GM18502 (cell line): ENCODE results near the gene WWOX.

Experiments used
- ATAC-seq: cut with Tn5 transposase; IDR thresholded peaks from one replicate; pipeline ENCODE4 v1.9.1; 2021; ENCODE audit warnings: mild to moderate bottlenecking; ENCODE audit not compliant: unreplicated experiment, poor library complexity

WWOX gene

DNA sequence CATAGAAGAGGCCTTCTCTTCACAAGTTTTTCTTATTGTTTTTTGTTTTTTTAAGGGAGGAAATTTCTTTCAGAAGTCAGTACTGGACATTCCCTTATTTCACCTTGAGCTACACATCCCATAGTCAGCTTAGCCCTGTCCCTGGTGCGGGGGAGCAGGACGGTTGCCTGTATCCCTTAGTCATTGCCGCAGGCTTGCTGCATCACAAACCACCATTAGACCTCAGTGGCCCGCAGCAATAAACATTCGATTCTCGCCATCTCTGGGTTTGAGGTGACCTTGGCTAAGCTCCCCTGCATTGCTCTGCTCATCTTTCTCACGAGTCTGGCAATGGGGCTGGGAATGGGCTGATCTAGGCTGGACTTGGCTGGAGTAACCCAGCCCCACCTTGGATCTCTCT, 692.5 kb downstream of the WWOX start:
- no peak for ATAC-seq

DNA sequence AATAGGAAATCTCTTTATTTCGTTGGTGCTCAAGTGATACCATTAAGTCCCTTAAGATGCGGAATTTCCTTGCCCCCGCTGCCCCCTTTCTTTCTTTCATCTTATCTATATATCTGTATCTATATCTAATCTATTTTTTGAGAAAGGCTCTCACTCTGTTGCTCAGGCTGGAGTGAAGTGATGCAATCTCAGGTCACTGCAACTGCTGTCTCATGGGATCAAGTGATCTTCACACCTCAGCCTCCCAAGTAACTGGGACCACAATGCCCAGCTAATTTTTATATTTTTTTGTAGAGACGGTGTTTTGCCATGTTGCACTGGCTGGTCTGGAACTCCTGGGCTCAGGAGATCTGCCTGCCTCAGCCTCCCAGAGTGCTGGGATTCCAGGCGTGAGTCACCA, 693.5 kb downstream of the WWOX start:
- ATAC-seq, result no peak

DNA sequence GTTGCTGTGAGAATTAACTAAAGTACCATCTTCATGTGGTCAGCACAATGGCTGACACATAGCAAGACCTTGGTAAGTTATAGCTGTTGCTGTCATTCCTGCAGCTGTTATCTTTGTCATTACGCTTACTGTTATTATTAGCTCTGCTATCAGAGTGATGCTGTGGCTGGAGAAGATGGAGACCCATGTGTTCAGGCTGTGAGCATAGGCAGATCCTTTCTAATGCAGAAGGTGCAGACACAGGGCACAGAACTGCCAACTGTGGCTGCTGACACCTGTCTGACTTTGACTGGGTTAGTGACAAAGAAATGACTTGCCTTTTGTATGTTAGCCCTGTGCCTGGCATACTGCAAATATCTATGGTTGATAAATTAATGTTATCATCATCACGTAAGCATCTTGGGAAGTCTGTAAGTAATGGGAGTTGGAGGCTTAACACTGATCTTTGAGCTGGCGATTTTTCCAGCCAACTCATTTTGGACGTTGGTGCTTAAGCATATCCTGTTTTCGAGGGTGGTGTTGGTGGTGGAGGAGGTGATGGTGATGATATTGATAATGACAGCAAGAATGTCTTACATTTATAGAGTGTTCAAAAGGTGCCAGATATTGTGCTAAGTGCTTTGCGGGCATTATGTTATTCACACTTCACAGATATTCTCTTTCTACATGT, 695.3 kb downstream of the WWOX start:
- no peak for ATAC-seq

DNA sequence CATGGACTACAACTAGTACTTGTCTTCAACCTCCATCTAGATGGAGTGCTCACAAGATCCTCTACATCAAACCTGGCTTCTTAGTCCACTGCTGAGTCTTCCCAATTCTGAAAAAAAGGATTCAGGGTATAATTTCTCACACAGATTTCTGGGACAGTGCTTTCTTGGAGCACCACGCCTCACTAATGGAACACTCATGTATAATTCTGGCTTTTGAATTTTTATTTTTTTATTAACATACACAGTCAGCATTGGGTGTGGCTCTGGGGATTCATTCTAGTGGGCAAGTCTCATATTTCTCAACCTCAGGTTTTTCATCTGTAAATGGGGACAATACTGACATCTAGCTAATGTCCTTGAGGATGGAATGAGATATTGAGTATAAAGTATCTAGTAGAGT, 696.0 kb downstream of the WWOX start:
- ATAC-seq, result no peak

DNA sequence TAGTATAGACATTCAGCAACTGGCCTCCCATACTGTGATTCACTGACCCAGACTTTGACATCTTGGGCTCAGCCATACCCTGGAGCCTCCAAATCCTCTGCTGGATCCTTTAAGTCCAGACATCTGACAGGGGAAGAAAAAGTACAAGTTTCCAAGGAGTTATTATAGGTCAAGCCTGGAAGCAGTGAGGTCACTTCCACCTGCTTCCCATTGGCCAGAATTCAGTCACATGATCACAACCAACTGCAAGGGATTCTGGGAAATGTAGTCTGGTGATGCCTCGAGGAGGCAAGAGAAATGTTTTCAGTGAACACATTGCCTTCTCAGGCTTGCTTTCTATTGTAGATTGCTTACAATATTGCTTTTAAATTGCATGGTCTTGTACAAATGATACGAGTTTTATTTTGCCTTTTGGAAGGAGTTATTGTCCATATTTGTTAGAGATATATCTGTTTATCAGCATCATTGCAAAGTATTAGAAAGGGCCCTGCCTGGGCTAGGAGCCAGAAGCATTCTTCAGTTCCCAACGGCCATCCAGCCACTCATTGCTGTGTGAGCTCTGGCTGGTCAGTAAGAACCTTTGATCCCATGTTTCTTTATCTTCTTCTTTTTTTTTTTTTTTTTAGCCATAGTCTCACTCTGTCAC, 696.9 kb downstream of the WWOX start:
- ATAC-seq, result no peak

DNA sequence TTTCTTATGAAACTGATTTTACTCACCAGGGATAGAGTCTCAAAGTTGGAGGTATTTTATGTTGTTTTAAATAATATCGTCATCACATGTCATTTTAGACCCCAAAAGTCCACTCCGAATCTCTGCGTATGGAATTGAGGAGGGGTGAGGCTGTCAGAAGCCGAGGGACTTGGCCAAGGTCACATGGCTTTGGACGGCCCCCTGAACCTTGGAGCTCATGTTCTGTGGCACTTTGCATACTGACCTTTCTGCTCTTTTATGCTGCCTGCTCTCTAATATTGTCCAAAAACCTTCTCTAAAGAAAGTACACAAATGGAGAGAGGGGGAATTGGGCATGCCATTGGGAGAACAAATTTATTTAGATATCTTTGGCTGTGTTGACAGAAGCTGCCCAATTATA, 700.0 kb downstream of the WWOX start:
- ATAC-seq, result no peak

DNA sequence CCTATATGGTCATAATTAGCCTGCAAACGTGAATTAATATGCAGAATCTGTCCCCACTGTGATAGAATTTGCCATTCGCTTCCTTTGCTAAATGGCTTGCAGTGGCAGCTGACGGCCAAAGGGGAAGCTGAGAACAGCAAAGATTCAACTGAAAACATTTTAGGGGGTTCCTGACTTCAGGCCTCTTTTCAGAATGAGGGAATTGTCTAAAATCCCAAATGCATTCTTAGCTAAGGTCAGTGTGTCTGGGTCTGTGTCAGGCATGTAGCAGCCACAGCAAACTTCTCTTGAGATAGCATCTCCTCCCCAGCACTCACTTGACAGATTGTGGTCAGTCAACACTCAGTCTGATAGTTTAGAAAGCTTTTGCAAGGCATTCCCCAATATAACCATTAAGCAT, 701.1 kb downstream of the WWOX start:
- ATAC-seq, result no peak

DNA sequence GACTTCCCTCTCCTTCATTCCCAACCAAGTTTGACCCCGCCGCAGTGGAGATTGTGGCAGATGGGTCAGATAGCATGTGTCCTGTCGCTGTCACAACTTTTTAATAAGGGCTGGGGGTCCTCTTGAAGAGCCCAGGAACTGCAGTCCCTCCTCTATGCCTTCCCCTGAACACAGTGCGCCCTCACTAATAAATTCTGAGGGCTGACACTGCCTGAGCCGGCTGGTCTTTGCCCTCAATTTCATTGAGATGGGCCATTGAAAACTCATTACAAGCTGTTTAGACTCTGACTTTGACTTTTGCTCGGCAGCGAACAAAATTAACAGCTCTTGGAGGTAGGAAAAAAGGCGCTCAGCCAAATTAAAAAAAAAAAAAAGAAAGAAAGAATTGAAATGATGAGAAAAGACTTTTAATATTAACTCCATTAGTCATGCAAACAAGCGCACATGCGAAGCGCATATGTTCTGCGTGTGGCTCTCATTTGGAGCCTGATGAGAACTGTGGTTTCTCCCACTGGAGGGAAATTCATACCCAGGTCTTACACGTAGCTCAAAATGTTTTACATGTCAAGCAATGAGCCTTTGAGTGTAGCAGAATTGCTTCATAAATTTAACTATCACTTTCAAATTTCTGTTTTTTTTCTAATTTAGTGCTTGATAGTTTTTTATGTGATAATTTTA, 704.7 kb downstream of the WWOX start:
- no peak for ATAC-seq

DNA sequence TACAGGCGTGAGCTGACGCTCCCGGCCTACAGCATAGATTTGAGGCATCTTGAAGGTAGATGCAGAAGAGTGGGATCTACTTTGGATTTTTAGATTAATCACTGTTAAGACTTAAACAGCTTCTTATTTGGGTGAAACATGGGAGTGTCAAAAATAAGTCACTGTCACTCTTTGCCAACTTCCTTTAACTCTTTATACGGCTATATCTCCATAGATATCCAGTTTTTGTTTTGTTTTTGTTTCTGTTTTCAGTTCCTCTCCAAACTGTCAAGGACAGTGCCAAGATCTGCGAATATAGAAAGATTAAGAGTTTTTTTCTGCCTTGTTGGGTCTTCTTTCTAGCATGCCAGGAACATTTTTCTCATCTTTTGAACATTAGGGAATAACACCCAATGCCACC, 706.1 kb downstream of the WWOX start:
- no peak for ATAC-seq

DNA sequence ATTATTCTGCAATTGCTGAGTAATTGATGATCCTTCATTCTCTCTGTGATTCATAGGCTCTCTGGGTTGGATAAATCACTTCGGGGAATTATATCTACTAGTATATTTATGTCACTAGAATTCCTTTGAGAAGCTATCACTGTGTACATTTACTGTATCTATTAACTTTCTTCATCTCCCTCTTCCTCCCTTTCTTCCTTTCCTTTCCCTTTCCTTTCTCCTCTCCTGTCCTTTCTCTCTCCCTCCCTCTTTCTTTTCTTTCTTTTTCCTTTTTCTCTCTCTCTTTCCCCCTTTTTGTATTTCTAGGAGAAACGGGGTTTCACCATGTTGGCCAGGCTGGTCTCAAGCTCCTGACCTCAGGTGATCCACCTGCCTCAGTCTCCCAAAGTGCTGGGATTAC, 711.8 kb downstream of the WWOX start:
- no peak for ATAC-seq

DNA sequence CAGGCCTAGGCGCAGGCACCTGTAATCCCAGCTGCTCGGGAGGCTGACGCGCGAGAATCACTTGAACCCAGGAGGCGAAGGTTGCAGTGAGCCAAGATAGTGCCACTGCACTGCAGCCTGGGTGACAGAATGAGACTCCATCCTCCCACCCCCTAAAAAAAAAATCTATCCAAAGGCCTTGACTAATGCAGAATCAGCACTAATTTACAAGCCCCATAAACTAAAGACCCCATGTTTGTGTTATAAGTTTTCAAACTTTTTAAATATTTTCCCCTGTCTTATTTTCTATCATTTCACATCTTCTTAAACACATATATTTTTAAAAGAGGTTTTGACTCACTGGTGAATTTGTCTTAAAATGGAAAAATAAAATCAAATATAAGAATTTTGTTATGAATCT, 713.1 kb downstream of the WWOX start:
- no peak for ATAC-seq

DNA sequence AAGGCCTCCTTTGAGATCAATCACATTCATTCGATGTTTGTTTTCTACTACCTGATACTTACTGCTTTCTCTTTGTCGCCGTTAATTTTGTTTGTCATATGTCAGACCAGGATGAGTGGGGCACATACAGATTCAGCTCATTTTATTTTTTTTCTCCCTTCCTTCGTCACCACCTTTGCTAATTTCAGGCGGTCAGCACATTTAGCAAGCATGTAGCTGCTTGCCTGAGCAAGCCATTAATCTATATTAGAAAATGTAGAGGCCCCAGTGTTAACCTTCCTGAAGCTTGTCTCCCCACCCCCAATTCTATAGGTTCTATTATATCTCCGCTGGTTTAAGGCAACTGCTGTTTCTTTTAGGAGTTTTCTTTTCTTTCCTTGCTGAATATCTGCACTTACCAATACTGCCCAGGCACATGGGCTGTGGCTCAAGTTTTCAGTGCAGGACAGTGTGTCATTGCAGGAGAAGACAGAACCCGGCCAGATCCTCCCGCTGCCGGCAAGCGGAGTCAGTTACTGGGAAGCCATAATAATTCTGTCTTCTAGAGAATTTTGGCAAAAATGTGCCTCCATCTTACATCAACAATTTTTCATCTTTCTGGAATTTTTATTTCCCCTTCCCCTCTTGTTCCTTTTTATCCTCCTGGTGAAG, 714.3 kb downstream of the WWOX start:
- no peak for ATAC-seq

DNA sequence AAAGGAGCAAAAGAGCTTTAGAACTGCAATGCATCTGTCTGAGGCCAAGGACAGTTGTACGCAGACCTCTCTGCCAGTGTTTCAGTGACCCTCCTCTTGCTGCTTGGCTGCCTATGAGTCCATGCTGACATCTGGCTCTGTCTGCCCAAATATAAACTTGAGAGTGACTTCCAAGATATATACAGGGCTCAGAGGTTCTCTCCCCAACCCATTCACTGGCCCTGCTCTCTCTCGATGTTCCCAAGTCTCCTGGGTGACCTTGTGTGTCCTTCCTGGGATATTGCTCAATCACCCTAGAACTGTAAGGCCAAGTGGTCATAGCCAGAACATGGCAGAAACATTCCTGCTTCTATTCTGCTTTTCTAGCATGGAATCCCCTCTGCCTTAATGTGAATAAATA, 716.3 kb downstream of the WWOX start:
- ATAC-seq, result no peak

DNA sequence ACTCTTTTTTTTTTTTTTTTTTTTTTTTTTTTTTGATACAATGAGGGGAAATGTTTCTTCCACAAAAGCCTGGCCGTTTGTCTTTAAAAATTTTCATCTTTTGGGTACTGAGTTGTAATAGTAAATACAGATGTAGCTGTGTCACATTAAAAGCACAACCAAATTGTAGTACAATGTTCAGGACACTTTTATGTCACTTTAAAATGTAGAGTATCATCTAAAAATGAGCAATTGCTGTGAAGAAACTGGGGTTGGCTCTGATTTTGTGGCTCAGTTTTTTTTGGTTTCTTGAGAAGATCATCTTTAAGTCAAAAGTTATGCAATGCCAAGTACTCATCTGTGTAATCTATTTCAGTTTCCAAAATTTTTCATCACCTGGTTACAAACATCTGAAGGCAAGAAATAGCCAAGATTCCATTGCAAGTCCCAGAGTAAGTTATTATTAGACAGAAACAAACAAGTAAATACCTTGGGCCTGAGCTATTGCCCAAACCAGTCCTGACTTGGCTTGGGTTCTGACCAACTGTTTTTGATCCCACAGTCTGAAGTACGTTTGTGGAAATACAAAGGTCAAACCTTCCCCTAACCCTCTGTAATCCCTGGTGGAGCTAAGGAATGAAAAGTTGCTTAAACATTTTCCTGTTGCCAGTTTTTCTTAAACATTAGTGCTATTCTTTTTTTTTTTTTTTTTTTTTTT, 717.2 kb downstream of the WWOX start:
- no peak for ATAC-seq

DNA sequence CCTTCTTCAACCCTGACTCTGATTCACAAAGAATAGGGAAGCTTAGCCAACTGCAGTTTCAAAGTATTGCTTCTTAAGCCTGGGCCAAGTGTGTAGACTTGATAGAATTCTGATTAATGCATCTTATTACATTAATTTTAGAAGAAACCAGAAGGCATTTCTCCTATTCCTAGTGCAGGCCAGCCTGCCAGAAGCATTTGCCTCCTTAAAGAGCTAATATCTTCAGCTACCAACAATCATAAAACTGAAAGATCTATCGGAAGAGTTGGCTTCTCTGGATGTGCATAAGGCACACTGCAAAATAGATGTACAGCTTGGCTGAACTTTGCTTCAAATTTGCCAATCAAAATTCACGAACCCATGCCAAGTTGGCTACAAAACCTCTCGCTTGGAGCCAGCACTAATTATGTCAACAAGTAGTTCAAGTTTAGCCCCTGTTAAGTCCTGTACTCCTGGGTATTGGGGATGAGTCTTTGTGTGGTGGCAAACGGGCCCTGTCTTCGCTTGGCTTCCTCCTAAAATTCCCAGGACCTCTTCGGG, 717.8 kb downstream of the WWOX start:
- no peak for ATAC-seq

DNA sequence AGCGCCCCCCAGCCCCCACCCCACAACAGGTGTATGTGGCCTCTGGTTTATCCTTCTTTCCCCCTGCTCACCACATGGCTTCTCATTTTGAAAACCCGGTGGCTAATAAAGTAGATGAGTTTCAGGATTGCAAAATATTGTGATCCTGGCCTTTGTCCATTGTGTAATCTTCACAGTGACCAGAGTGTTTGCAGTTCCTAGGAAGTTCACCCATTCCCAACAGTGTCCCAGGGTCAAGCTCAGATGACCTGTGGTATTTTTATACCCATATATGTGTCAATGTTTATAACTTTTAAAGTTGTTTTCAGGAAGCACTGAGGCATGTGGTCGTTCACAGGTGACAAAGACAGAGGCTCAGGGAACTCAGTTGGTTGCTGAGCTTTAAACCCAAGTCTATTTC, 721.9 kb downstream of the WWOX start:
- no peak for ATAC-seq

DNA sequence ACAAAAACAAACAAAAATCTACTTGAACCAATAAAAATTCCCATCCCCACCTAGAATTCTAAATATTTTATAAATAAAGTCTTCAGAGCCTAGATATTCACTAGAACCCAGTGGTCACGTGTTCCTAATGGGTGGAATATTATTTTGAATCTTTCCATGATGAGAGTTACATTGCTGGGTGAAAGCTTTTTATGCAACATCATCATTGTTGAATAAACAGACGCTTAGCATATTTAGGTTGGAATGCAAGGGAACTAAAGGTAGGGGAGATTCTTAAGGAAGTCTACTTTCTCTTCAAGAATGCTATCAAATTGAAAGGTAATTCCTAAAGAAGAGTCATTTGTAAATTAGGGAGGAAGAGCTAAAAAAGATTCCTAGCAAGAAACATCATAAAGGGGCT, 723.1 kb downstream of the WWOX start:
- ATAC-seq, result no peak

DNA sequence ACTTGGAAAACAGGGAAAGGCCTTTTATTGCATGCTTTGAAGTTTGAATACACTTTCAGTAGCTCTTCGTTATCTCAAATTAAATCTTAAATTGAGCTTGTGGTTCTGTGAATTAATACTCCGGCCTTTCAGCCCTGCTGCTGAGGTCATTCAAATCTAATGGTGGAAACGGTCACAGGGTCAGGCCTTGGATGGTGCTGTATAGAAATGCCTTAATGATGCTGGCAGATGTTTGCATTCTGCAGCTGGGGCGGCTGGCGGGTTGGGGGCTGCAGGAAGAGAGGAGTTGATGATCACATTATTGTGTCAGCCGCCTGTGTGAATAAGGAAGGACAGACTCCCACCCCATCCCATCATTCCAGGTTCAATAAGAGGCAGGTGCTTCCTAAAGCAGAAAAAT, 723.6 kb downstream of the WWOX start:
- ATAC-seq, result no peak

DNA sequence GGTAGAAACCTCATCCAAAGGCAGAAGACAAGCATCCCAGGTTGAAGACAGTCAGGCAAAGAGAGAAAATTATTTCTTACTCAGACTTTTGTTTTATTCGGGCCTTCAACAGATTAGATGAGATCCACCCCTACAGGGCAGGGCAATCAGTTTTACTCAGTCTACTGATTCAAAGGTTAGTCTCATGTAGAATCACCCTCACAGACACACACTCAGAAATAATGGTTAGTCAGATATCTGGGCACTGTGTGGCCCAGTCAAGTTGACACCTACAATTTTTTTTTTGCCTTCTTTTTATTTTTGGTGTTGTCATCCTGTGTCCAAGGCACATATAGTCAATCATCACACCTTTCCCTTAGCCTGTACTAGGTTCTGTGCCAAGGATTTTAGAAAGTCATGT, 729.8 kb downstream of the WWOX start:
- no peak for ATAC-seq

DNA sequence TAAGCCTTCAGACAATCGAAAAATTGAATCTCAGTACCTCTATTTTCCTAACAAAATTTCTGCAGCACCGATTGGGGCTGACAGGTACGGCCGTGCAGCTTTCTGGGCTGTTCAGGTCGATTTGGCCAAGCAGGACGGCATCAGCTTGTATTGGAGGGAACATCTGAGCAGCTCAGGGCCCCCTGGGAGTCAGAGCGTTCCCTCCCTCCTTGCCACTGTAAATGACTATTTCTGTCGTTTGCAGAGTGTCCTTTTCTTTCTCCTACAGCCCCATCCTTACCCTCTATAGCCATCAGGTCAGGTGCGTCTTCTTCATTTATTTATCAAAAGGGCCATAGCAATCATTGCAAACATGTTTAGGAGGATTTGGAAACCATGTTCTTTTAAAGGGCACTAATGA, 731.1 kb downstream of the WWOX start:
- no peak for ATAC-seq

DNA sequence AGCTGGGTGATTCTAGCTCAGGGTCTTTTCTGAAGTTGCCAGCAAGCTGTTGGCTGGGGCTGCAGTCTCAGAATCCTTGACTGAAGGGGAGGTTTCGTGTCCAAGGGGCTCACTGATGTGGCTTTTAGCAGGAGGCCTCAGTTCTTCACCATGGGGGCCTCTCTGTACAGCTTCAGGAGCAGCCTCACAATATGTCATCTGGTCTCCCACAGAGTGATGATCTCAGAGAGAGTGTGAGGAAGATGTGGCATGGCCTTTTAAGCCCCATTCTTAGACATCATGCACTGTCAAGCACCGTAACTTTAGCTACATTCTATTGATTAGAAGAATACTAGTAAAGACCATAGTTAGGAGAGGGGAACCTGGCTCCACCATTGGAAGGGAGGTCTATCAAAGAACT, 732.6 kb downstream of the WWOX start:
- ATAC-seq, result no peak
